Activated CD4-positive, alpha-beta memory T cell treated with anti-CD3 and anti-CD28 coated beads, Interleukin-2, amount 10 ng/mL, durations not matched to agents 7 days and 5 days (primary cell): ENCODE measurements around the gene COX5B. TPM values are rescaled to one million over a fixed set of nuclear protein-coding genes. Genes with fewer than 3 reads are reported as not detected.
"Not testable (repeated sequence)": the region's sequence is repeated elsewhere in the genome, so short reads cannot be mapped to it uniquely, and the experiment has no call there.

Experiments used
- CTCF ChIA-PET: fragments of 350-600 bp; sonication (Branson Sonifier 250); formaldehyde crosslinking; loops from one replicate; lab custom pipeline; 2021; ENCODE audit warnings: antibody characterized with exemption, inconsistent platforms; lab: Charles Lee
- POLR2A ChIA-PET: fragments of 350-600 bp; sonication (Branson Sonifier 250); formaldehyde crosslinking; loops from one replicate; lab custom pipeline; 2021; ENCODE audit warnings: antibody characterized with exemption; lab: Charles Lee
- DNase-seq: peaks from one replicate; pipeline ENCODE4 v3.0.0-alpha.2; 2020
- H3K27ac Mint-ChIP-seq: one replicate; pipeline ENCODE4 v1.8.0; 2021; ENCODE audit warnings: mild to moderate bottlenecking, mixed read lengths
- H3K27me3 Mint-ChIP-seq: one replicate; pipeline ENCODE4 v1.8.0; 2021; ENCODE audit warnings: mixed read lengths
- H3K36me3 Mint-ChIP-seq: one replicate; pipeline ENCODE4 v1.8.0; 2021; ENCODE audit warnings: low read depth, mixed read lengths
- H3K4me1 Mint-ChIP-seq: one replicate; pipeline ENCODE4 v1.8.0; 2021; ENCODE audit warnings: mixed read lengths
- H3K4me3 Mint-ChIP-seq: one replicate; pipeline ENCODE4 v1.8.0; 2021; ENCODE audit warnings: mild to moderate bottlenecking, mixed read lengths
- H3K9me3 Mint-ChIP-seq: one replicate; pipeline ENCODE4 v1.8.0; 2021; ENCODE audit warnings: mixed read lengths
- total RNA-seq, 2 experiments: library from RNA; stranded (reverse); gene quantifications; one replicate each; pipeline ENCODE4 v1.2.3, GENCODE V29; 2021

COX5B gene
- total RNA-seq: 100 to 1,000 TPM; 192 to 203 TPM

DNA sequence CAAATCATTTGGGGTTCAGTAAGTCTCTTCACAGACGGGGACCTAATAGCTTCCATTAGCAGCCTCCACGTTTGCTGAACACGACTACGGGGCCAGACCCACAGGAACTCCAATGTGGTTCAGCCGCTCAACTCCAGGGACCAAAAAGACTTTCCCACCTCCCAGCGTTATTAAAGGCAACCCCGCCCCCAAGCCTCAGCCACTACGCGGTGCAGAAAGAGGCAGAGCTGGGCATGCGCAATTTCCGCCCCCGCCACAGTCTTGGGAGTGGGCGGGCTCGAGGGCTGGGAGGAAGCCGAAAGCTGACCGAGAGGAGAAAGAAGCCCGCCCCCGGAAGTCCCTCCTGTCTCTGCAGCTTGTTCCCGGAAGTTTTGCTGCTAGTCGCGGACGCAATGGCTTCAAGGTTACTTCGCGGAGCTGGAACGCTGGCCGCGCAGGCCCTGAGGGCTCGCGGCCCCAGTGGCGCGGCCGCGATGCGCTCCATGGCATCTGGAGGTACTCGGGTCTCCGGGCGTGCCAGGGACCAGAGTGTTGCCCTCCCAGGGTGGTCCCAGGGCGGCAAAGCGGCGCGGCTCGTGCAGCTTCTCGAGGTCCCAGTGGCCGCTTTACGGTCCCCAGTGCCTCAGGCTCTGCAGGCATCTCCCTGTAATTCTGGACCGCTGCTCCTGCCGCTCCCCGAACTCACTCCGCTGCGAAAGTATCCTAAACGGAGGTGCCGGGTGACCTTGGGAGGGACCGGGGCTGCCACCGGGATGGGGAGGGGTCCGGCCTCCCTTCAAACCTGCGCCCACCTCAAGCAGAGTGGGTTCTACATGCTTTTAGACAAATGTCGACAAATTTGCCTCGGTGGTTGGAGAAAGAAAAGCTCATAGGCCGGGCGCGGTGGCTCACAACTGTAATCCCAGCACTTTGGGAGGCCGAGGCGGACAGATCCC is at the start of gene COX5B:
TSS of gene COX5B (plus strand) at position 368 of the 935 bp plus-strand sequence. CDS start at position 393, 25 bp downstream.
- peak within 1 kb of the TSS; percentile 91 for H3K4me3 Mint-ChIP-seq
- H3K4me1 Mint-ChIP-seq: peaks cover 24% of the 10 kb centered on the region
- H3K27ac Mint-ChIP-seq: peak within 1 kb of the TSS; percentile 92

DNA sequence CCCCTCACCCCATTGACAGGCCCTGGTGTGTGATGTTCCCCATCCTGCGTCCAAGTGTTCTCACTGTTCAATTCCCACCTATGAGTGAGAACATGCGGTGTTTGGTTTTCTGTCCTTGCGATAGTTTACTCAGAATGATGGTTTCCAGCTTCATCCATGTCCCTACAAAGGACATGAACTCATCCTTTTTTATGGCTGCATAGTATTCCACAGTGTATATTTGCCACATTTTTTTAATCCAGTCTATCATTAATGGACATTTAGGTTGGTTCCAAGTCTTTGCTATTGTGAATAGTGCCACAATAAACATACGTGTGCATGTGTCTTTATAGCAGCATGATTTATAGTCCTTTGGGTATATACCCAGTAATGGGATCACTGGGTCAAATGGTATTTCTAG is 49.7 kb upstream of the COX5B start:
- DNase-seq, H3K4me1 Mint-ChIP-seq, CTCF ChIA-PET, H3K4me3 Mint-ChIP-seq, H3K36me3 Mint-ChIP-seq, H3K27ac Mint-ChIP-seq, H3K9me3 Mint-ChIP-seq, POLR2A ChIA-PET: not testable (repeated sequence)
- peaks cover 52% of the 10 kb centered on the region for H3K27me3 Mint-ChIP-seq

More for the DNA sequence above, at the start of gene COX5B:
- DNase-seq: peak; percentile 99
- H3K36me3 Mint-ChIP-seq: peaks cover 31% of the 10 kb centered on the region
- ChIA-PET POLR2A (interaction anchor here (0.6 to 10.6 kb wide), 14 partner anchors 11 to 1692 kb away, joined by 3 to 259 read pairs (median 6); partner anchors contain the start of genes ACTR1B, ANKRD36B, EIF5B and ZAP70), CTCF (interaction anchor here (1.0 to 10.1 kb wide), 9 partner anchors 10 to 97 kb away, joined by 3 to 100 read pairs (median 5); partner anchors contain the start of genes ACTR1B and ANKRD36B)
- H3K27me3 Mint-ChIP-seq: peaks cover 3% of the 10 kb centered on the region
- H3K9me3 Mint-ChIP-seq: no peaks in the 10 kb centered on the region

DNA sequence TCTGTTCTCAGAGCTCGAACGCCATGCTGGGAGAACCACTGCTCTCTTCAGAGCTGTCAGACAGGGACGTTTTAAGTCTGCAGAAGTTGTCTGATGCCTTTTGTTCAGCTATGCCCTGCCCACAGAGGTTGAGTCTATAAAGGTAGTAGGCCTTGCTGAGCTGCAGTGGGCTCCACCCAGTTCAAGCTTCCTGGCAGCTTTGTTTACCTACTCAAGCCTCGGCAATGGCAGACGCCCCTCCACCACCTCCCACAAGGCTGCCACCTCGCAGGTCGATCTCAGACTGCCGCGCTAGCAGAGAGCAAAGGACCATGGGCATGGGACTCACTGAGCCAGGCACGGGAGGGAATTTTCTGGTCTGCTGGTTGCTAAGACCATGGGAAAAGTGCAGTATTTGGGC is 44.3 kb upstream of the COX5B start:
- H3K36me3 Mint-ChIP-seq, H3K27ac Mint-ChIP-seq, H3K4me1 Mint-ChIP-seq, H3K9me3 Mint-ChIP-seq, POLR2A ChIA-PET, CTCF ChIA-PET, H3K4me3 Mint-ChIP-seq, DNase-seq: not testable (repeated sequence)
- H3K27me3 Mint-ChIP-seq: peaks cover 40% of the 10 kb centered on the region

DNA sequence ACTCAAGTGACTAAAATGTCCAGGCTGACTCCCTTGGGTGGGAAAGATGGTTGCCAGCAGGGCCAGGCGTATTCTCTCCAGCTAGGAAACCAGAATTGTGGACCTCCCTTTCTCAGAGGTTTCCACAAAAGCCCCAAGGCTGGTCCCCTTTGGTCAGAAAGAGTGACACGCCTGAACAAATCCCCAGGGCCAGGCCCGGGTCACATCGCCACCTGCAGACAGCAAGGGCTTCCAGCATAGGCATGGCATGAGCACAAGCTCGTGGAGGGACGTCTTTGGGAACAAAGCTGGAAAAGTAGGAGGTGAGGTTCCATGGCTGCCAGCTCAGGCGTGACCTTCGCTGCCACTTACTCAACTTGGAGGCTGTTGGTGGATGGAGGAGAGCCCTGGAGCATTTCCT is 40.8 kb upstream of the COX5B start:
- H3K4me1 Mint-ChIP-seq, POLR2A ChIA-PET: not testable (repeated sequence)

GRCh38 chr2:97605524-97606339 is 40.1 kb upstream of the COX5B start:
- DNase-seq, H3K27me3 Mint-ChIP-seq, CTCF ChIA-PET, H3K27ac Mint-ChIP-seq, H3K4me3 Mint-ChIP-seq, H3K9me3 Mint-ChIP-seq, H3K4me1 Mint-ChIP-seq, H3K36me3 Mint-ChIP-seq, POLR2A ChIA-PET: not testable (repeated sequence)

More for the DNA sequence above, 40.8 kb upstream of the COX5B start:
- H3K27ac Mint-ChIP-seq, DNase-seq, H3K36me3 Mint-ChIP-seq, H3K4me3 Mint-ChIP-seq, CTCF ChIA-PET, H3K9me3 Mint-ChIP-seq: not testable (repeated sequence)
- H3K27me3 Mint-ChIP-seq: peaks cover 13% of the 10 kb centered on the region

GRCh38 chr2:97608745-97609144 is 37.1 kb upstream of the COX5B start:
- POLR2A ChIA-PET, H3K27me3 Mint-ChIP-seq, DNase-seq, H3K36me3 Mint-ChIP-seq, H3K4me3 Mint-ChIP-seq, H3K4me1 Mint-ChIP-seq, H3K9me3 Mint-ChIP-seq, H3K27ac Mint-ChIP-seq, CTCF ChIA-PET: not testable (repeated sequence)

GRCh38 chr2:97611895-97612294 is 34.0 kb upstream of the COX5B start:
- H3K27ac Mint-ChIP-seq, DNase-seq, CTCF ChIA-PET, H3K4me1 Mint-ChIP-seq, H3K27me3 Mint-ChIP-seq, H3K9me3 Mint-ChIP-seq, H3K4me3 Mint-ChIP-seq, H3K36me3 Mint-ChIP-seq, POLR2A ChIA-PET: not testable (repeated sequence)

- CTCF ChIA-PET, POLR2A ChIA-PET: not testable (repeated sequence)
These were observed 30.1 kb upstream of the COX5B start for GRCh38 chr2:97615746-97616145.

GRCh38 chr2:97617911-97618310 is 28.0 kb upstream of the COX5B start:
- Mint-ChIP-seq H3K4me3 (no peak overlapping the region), H3K36me3 (no peaks in the 10 kb centered on the region), H3K4me1 (peaks cover 6% of the 10 kb centered on the region), H3K27ac (no peak overlapping the region), H3K9me3 (no peaks in the 10 kb centered on the region), H3K27me3 (no peaks in the 10 kb centered on the region)
- ChIA-PET CTCF (no interaction called here), POLR2A (no interaction called here)
- no peak for DNase-seq

More at GRCh38 chr2:97615746-97616145, 30.1 kb upstream of the COX5B start:
- H3K27me3 Mint-ChIP-seq, H3K27ac Mint-ChIP-seq, H3K36me3 Mint-ChIP-seq, DNase-seq, H3K4me1 Mint-ChIP-seq, H3K4me3 Mint-ChIP-seq, H3K9me3 Mint-ChIP-seq: not testable (repeated sequence)

DNA sequence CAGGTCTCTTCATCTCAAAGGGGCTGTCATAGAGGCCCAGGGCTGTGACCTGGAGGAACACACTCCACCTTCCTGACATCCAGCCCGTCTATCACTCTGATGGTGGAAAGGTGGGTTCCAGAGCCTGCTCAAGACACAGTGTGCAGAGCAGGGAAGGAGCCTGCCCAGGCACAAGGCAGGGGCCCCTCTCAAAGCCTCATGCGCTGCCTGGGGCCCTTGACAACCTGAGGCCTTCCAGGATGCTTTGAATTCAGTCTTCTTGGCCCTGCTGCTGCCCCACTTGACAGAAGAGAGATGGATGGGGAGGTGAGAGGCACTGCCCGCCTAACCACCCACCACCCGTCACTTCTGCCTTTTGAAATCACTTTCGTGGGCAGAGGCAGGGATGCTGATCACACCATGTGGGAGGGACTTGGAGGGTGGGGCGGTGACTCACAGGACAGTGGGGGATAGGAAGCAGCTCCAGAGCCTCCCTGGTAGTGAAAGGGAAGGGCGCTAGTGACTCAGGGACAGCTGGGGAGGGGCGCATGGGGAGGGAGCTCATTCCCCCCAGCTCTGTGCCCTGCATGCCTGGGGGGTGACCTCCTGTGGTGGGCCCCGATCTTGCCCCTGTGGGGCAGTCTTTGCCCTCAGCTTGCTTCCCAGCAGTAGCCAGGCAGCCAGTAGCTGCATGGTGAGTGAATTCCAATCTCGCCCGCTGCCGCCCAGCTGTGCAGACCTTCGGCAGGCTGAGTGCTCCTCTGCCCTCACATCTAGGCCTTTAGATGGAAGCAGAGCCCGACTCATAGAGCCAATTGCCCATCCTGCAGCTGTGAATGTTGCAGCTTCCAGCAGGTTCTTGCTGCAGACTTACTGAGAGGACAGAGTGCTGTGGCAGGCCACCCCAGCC is 26.7 kb upstream of the COX5B start:
- H3K4me1 Mint-ChIP-seq, DNase-seq, H3K4me3 Mint-ChIP-seq, H3K9me3 Mint-ChIP-seq, H3K36me3 Mint-ChIP-seq, CTCF ChIA-PET, POLR2A ChIA-PET, H3K27me3 Mint-ChIP-seq, H3K27ac Mint-ChIP-seq: not testable (repeated sequence)

DNA sequence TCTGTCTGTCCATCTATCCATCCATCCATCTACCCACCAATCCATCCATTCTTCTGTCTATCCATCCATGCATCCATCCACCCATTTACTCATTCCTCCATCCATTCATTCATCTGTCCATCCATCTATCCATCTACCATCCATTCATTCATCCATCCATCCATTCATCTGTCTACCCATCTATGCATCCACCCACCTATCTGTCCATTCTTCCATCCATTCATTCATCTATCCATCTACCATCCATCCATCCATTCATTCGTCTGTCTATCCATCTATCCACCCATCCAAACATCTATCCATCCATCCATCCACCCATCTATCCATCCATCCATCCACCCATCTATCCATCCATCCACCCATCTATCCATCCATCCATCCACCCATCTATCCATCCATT is 25.4 kb upstream of the COX5B start:
- DNase-seq, H3K4me3 Mint-ChIP-seq, CTCF ChIA-PET, H3K36me3 Mint-ChIP-seq, H3K27me3 Mint-ChIP-seq, H3K27ac Mint-ChIP-seq, POLR2A ChIA-PET, H3K4me1 Mint-ChIP-seq, H3K9me3 Mint-ChIP-seq: not testable (repeated sequence)

DNA sequence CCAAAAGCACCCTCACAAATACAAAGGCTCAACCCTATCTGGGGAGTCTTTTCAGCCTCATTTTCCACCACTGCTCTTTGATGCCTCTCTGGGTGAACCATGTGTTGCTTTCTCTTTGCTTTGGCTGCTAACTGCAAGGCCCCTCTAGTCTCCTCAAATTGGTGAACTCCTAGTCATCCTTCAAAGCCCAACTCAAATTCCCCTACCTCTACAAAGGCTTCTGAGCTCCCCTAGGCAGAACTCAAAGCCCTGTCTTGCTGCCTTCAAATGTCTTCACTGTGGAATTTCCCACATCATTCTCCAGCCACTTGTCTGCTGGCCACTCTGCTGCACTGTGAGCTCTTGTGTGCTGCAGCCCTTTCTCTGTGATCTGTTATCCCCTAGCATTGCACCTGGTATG is 22.9 kb upstream of the COX5B start:
- H3K9me3 Mint-ChIP-seq, H3K4me1 Mint-ChIP-seq, H3K36me3 Mint-ChIP-seq, H3K4me3 Mint-ChIP-seq, DNase-seq, CTCF ChIA-PET, POLR2A ChIA-PET, H3K27ac Mint-ChIP-seq, H3K27me3 Mint-ChIP-seq: not testable (repeated sequence)
